ENCODE measurements around the gene EXOC2. TPM values are rescaled to one million over a fixed set of nuclear protein-coding genes. Genes with fewer than 3 reads are reported as not detected.

The EXOC2 gene
- total and polyA plus RNA-seq, 2 of the 13 experiments (the other 11 are each of a cell fraction or from before 2014, with no cell fraction given): 12.6 to 22.9 TPM

GRCh38 chr6:642805-643204, 50.1 kb downstream of the EXOC2 start (continued):
- TF ChIP-seq HNF1A (IDR thresholded peaks at IDR 0.05; ENCODE audit: low read depth) (no peak), HNF1A (CRISPR knock-in tag; IDR thresholded peaks at IDR 0.05; ENCODE audit: borderline replicate concordance) (no peak), REPIN1 (CRISPR knock-in tag; IDR thresholded peaks at IDR 0.05; ENCODE audit: borderline replicate concordance, low read depth) (no peak)

- no peak overlapping the region for H3K4me3 ChIP-seq (replicated peaks in 1 of 3; ENCODE audit: insufficient read depth in 1 of 3, low read depth in 2 of 3, low read length in 3 of 3)
- over 99% methylated on average over 8 of the region's 8 CpGs for WGBS (ENCODE audit: low lambda C conversion rate)
- TF ChIP-seq ZNF280D (CRISPR knock-in tag; IDR thresholded peaks at IDR 0.05): no peak
- ATAC-seq (no peak), FAIRE-seq (no peak), DNase-seq (ENCODE audit: low spot score) (no peak)
- no peak overlapping the region for H3K4me2 ChIP-seq (ENCODE audit: low read depth, low read length)
- H3K79me2 ChIP-seq (ENCODE audit: insufficient read depth, low read length): no peaks in the 10 kb centered on the region
- peaks cover 3 to 4% of the 10 kb centered on the region in 2 experiments; a peak in 1 of 5 replicates for H3K36me3 ChIP-seq (replicated peaks in 1 of 2; ENCODE audit: control insufficient read depth in 1 of 2, insufficient read depth in 2 of 2, low read length in 2 of 2)
- H2AFZ ChIP-seq (ENCODE audit: low read length): no peak overlapping the region
- no peaks in the 10 kb centered on the region for H3K27me3 ChIP-seq (ENCODE audit: control insufficient read depth in 1 of 2, insufficient read depth in 2 of 2, low read length in 2 of 2)
- H3K9me3 ChIP-seq (ENCODE audit: low read length): peaks cover 8% of the 10 kb centered on the region
- in situ Hi-C loops (cut with HindIII; ENCODE audit: extremely low pct_ligation_motif_present, low pct_unique_long_range_greater_than_20kb): no loop called here
- no peak overlapping the region for H3K9ac ChIP-seq (ENCODE audit: insufficient read depth, low read depth, low read length)
- H3K27ac ChIP-seq (ENCODE audit: extremely low read length, insufficient read depth, low read length): no peak overlapping the region
- POLR2A ChIA-PET: no interaction called here
- no TSS peak for BruUV-seq (replicated peaks)
- intact Hi-C loops (cut with micrococcal nuclease; ENCODE audit: unreplicated experiment): no loop called here
- no peaks in the 10 kb centered on the region for H4K20me1 ChIP-seq (ENCODE audit: insufficient read depth, low read length)
- no peaks in the 10 kb centered on the region for H3K4me1 ChIP-seq (ENCODE audit: insufficient read depth, low read length)
- CTCF ChIA-PET (ENCODE audit: low intra/inter-chr PET ratio, low total read pairs): no interaction called here
Measured at GRCh38 chr6:641225-641985, 51.5 kb downstream of the EXOC2 start.

Data from HepG2 (cell line).